Chondrocyte (in vitro differentiated cells): ENCODE data around the gene RAC3. TPM values are rescaled to one million over a fixed set of nuclear protein-coding genes. Genes with fewer than 3 reads are reported as not detected.

ENCODE experiments used
- DNase-seq: peaks from one replicate; pipeline ENCODE4 v3.0.0; 2021; ENCODE audit warnings: mixed read lengths, low spot score
- H3K27ac Mint-ChIP-seq: one replicate; pipeline ENCODE4 v1.8.0; 2021; ENCODE audit warnings: mild to moderate bottlenecking, moderate library complexity, mixed read lengths; ENCODE audit not compliant: unreplicated experiment
- H3K27me3 Mint-ChIP-seq: 2 replicates; pipeline ENCODE4 v1.8.0; 2021; ENCODE audit warnings: low read depth, mixed read lengths
- H3K36me3 Mint-ChIP-seq: 2 replicates; pipeline ENCODE4 v1.8.0; 2021; ENCODE audit warnings: low read depth, mixed read lengths
- H3K4me1 Mint-ChIP-seq: 2 replicates; pipeline ENCODE4 v1.8.0; 2021; ENCODE audit warnings: low read depth, mild to moderate bottlenecking, mixed read lengths
- H3K4me3 Mint-ChIP-seq: one replicate; pipeline ENCODE4 v1.8.0; 2021; ENCODE audit warnings: mild to moderate bottlenecking, moderate library complexity, mixed read lengths; ENCODE audit not compliant: unreplicated experiment
- H3K9me3 Mint-ChIP-seq: 2 replicates; pipeline ENCODE4 v1.8.0; 2021; ENCODE audit warnings: low read depth, mixed read lengths
- CTCF ChIP-seq: fragments of 200-600 bp; sonication (generic); IDR thresholded peaks from 2 replicates; pipeline ENCODE4 v1.5.0; 2021; ENCODE audit warnings: antibody characterized with exemption, mild to moderate bottlenecking, moderate library complexity
- total RNA-seq: library from RNA; stranded (reverse); gene quantifications from 3 replicates; pipeline ENCODE4 v1.2.1, GENCODE V29; 2021

The RAC3 gene
- total RNA-seq, 1 donor from 2014 or later: 32.7 TPM

GRCh38 chr17:82000803-82001570 lies 30.5 kb upstream of the RAC3 start:
- no peak overlapping the region for H3K4me3 Mint-ChIP-seq
- no peak for DNase-seq
- H3K4me1 Mint-ChIP-seq: peaks cover 16% of the 10 kb centered on the region
- no peaks in the 10 kb centered on the region for H3K9me3 Mint-ChIP-seq
- no peak for TF ChIP-seq CTCF
- H3K36me3 Mint-ChIP-seq: peaks cover 5% of the 10 kb centered on the region
- no peaks in the 10 kb centered on the region for H3K27me3 Mint-ChIP-seq
- no peak overlapping the region for H3K27ac Mint-ChIP-seq

GRCh38 chr17:82001571-82002056 lies 29.9 kb upstream of the RAC3 start:
- Mint-ChIP-seq H3K36me3 (peaks cover 3% of the 10 kb centered on the region), H3K9me3 (no peaks in the 10 kb centered on the region), H3K27me3 (no peaks in the 10 kb centered on the region), H3K4me3 (no peak overlapping the region), H3K4me1 (peaks cover 18% of the 10 kb centered on the region), H3K27ac (no peak overlapping the region)
- no peak for TF ChIP-seq CTCF
- DNase-seq: no peak

- H3K9me3 Mint-ChIP-seq: no peaks in the 10 kb centered on the region
- TF ChIP-seq CTCF: no peak
- H3K27ac Mint-ChIP-seq: peak overlapping the region; percentile 74
- no peak for DNase-seq
- peaks cover 18% of the 10 kb centered on the region for H3K4me1 Mint-ChIP-seq
- H3K27me3 Mint-ChIP-seq: no peaks in the 10 kb centered on the region
- peak overlapping the region; percentile 22 for H3K4me3 Mint-ChIP-seq
- no peaks in the 10 kb centered on the region for H3K36me3 Mint-ChIP-seq
Observed at GRCh38 chr17:82003411-82004381, 27.8 kb upstream of the RAC3 start.

GRCh38 chr17:82004517-82005455 lies 26.7 kb upstream of the RAC3 start:
- no peaks in the 10 kb centered on the region for H3K36me3 Mint-ChIP-seq
- H3K4me3 Mint-ChIP-seq: no peak overlapping the region
- no peak for TF ChIP-seq CTCF
- H3K27me3 Mint-ChIP-seq: no peaks in the 10 kb centered on the region
- H3K9me3 Mint-ChIP-seq: no peaks in the 10 kb centered on the region
- DNase-seq: no peak
- H3K4me1 Mint-ChIP-seq: peaks cover 18% of the 10 kb centered on the region
- H3K27ac Mint-ChIP-seq: no peak overlapping the region
